HUES64 (cell line): ENCODE measurements around the gene RASA1.

Experiments used
- H3K27ac ChIP-seq: 2 replicates; pipeline ENCODE4 v1.7.0; 2013; ENCODE audit warnings: low read depth, low read length, inconsistent platforms
- H3K27me3 ChIP-seq: 2 replicates; pipeline ENCODE4 v1.6.1; 2013; ENCODE audit warnings: mild to moderate bottlenecking, low read length; ENCODE audit not compliant: insufficient read depth
- H3K36me3 ChIP-seq: 2 replicates; pipeline ENCODE4 v1.6.1; 2013; ENCODE audit warnings: mild to moderate bottlenecking, low read length; ENCODE audit not compliant: insufficient read depth
- H3K4me1 ChIP-seq: 2 replicates; pipeline ENCODE4 v1.6.1; 2013; ENCODE audit warnings: mild to moderate bottlenecking, low read length, moderate library complexity; ENCODE audit not compliant: insufficient read depth
- H3K4me3 ChIP-seq: 2 replicates; pipeline ENCODE4 v1.5.1; 2013; ENCODE audit warnings: mild to moderate bottlenecking, low read length, moderate library complexity
- H3K9ac ChIP-seq: 2 replicates; pipeline ENCODE4 v1.6.1; 2013; ENCODE audit warnings: mild to moderate bottlenecking, low read depth, low read length
- H3K9me3 ChIP-seq: 2 replicates; pipeline ENCODE4 v1.6.1; 2013; ENCODE audit warnings: low read depth, low read length; ENCODE audit not compliant: insufficient read depth
- WGBS: fragments of 150-250, 120-280 bp; methylation state at CpG from one replicate; pipeline ENCODE4 v1.1.7; 2013; ENCODE audit warnings: missing lambda C conversion rate; 5-methylcytosine and 5-hydroxymethylcytosine counted together

The RASA1 gene

GRCh38 chr5:87390075-87390474 lies 122.4 kb downstream of the RASA1 start:
- 97% methylated on average over 1 of the region's 3 CpGs for WGBS
- Histone ChIP-seq H3K27ac (no peak overlapping the region), H3K4me3 (no peak overlapping the region), H3K36me3 (peaks cover 100% of the 10 kb centered on the region), H3K4me1 (no peaks in the 10 kb centered on the region), H3K9me3 (no peaks in the 10 kb centered on the region), H3K9ac (no peak overlapping the region), H3K27me3 (no peaks in the 10 kb centered on the region)

- Histone ChIP-seq H3K27ac (no peak overlapping the region), H3K4me3 (no peak overlapping the region), H3K9me3 (no peaks in the 10 kb centered on the region), H3K36me3 (peaks cover 100% of the 10 kb centered on the region), H3K4me1 (no peaks in the 10 kb centered on the region), H3K27me3 (no peaks in the 10 kb centered on the region), H3K9ac (no peak overlapping the region)
- 93% methylated on average over 5 of the region's 5 CpGs for WGBS
Measured at GRCh38 chr5:87390576-87391199, 123.0 kb downstream of the RASA1 start.

DNA sequence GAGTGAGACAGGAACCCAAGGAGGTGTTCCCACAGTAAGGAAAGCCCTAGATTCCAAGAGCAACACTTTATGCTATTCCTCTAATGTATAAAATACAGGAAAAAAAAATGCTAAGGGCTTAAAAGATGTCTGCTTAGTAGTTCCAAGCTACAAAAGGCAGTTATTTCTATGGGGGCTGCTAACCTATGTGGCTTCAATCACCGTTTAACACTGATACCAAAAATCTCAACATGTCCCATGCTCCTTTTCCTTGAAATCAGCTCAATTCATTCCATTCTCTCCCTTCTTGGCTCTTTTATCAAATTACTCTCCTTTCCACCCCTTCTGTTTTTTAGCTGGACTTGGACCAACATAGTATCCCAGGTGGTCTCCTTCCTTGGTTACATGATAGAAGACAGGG lies 124.5 kb downstream of the RASA1 start:
- Histone ChIP-seq H3K36me3 (peaks cover 100% of the 10 kb centered on the region), H3K9ac (no peak overlapping the region), H3K9me3 (no peaks in the 10 kb centered on the region), H3K4me3 (no peak overlapping the region), H3K27ac (no peak overlapping the region), H3K27me3 (no peaks in the 10 kb centered on the region), H3K4me1 (no peaks in the 10 kb centered on the region)
- WGBS, result 95% methylated on average over 1 of the region's 1 CpG

- 90% methylated on average over 4 of the region's 4 CpGs for WGBS
- H3K4me3 ChIP-seq, result no peak overlapping the region
- no peaks in the 10 kb centered on the region for H3K9me3 ChIP-seq
- H3K27me3 ChIP-seq, result no peaks in the 10 kb centered on the region
- H3K9ac ChIP-seq, result no peak overlapping the region
- no peak overlapping the region for H3K27ac ChIP-seq
- no peaks in the 10 kb centered on the region for H3K4me1 ChIP-seq
- H3K36me3 ChIP-seq, result peaks cover 100% of the 10 kb centered on the region
Measured at GRCh38 chr5:87392801-87393200, 125.1 kb downstream of the RASA1 start.

- Histone ChIP-seq H3K9ac (no peak overlapping the region), H3K27me3 (no peaks in the 10 kb centered on the region), H3K4me3 (no peak overlapping the region), H3K27ac (no peak overlapping the region), H3K9me3 (no peaks in the 10 kb centered on the region), H3K4me1 (no peaks in the 10 kb centered on the region), H3K36me3 (peaks cover 100% of the 10 kb centered on the region)
- 88% methylated on average over 1 of the region's 2 CpGs for WGBS
Measured at GRCh38 chr5:87393331-87393730, 125.6 kb downstream of the RASA1 start.

DNA sequence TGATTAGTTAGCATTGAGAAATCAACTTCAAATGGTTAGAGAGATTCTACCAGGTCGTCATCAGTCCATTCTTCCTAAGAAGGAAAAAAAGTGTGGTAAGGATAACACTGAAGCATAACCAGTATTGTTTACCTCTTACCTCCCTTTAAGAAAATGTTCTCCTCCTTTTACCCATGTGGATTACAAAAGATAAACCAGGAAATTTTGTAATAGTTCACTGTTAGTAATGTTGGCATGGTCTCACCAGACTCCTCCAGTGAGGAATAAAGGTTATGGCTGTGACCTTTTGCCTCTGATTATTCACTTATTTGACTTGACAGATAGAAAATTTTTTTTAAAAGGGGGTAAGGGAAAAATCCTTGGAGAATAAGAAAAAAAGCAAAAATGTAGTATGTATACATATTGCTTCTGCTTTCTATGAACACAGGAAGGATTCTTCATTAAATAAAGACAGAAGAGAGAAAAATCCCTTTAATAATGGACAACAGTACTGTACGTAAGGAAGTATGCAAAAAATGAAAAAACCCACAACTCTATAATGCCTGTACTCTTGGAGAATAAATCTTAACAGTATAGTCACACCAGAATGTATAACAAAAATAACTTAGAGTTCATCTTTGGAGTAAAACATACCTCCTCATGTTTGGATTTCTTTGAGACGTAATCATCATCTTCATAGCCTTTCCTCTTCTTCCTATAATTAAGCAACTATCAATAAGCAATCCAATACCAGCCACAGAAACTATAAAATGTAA lies 126.9 kb downstream of the RASA1 start:
- no peak overlapping the region for H3K27ac ChIP-seq
- H3K27me3 ChIP-seq, result no peaks in the 10 kb centered on the region
- WGBS, result 100% methylated on average over 1 of the region's 3 CpGs
- H3K4me1 ChIP-seq, result no peaks in the 10 kb centered on the region
- no peaks in the 10 kb centered on the region for H3K9me3 ChIP-seq
- H3K4me3 ChIP-seq, result no peak overlapping the region
- H3K36me3 ChIP-seq, result peaks cover 98% of the 10 kb centered on the region
- no peak overlapping the region for H3K9ac ChIP-seq

DNA sequence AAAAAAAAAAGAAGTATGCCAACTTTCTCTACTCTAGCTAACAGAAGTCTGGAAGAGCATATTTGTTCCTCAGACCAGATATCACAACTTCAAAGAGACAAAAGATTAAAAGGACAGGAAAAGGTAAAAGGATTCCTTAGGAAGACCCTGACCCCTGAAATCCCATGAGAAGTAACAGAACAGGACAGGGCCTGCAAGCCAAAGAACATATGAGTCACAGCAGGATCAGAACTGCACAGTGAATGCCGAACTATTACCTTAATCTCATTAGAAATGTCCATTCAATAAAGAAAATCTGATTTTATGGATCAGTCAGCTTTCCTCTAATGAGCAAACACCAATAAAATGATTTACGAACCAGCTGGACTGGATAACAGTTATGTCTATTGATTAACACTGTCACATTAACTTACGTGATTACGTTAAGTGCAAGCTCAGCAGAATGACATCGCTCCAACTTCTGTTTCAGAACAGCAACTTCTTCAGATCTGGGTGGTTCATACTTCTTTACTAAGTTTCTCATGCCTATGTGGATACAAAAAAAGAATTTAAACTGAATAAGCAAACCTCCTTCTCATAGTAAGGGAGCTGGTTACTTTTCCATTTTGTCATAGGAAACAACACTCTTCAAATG lies 131.4 kb downstream of the RASA1 start:
- Histone ChIP-seq H3K27me3 (no peaks in the 10 kb centered on the region), H3K27ac (no peak overlapping the region), H3K4me3 (no peak overlapping the region), H3K9me3 (peaks cover 7% of the 10 kb centered on the region; the same call in 1 of the 2 replicates), H3K4me1 (no peaks in the 10 kb centered on the region), H3K36me3 (peaks cover 98% of the 10 kb centered on the region), H3K9ac (no peak overlapping the region)
- WGBS, result 98% methylated on average over 5 of the region's 5 CpGs

GRCh38 chr5:87399720-87400119 lies 132.0 kb downstream of the RASA1 start:
- H3K9me3 ChIP-seq, result peaks cover 7% of the 10 kb centered on the region; the same call in 1 of the 2 replicates
- H3K27ac ChIP-seq, result no peak overlapping the region
- 100% methylated on average over 2 of the region's 2 CpGs for WGBS
- no peaks in the 10 kb centered on the region for H3K27me3 ChIP-seq
- no peak overlapping the region for H3K9ac ChIP-seq
- H3K4me3 ChIP-seq, result no peak overlapping the region
- H3K36me3 ChIP-seq, result peaks cover 98% of the 10 kb centered on the region
- no peaks in the 10 kb centered on the region for H3K4me1 ChIP-seq

DNA sequence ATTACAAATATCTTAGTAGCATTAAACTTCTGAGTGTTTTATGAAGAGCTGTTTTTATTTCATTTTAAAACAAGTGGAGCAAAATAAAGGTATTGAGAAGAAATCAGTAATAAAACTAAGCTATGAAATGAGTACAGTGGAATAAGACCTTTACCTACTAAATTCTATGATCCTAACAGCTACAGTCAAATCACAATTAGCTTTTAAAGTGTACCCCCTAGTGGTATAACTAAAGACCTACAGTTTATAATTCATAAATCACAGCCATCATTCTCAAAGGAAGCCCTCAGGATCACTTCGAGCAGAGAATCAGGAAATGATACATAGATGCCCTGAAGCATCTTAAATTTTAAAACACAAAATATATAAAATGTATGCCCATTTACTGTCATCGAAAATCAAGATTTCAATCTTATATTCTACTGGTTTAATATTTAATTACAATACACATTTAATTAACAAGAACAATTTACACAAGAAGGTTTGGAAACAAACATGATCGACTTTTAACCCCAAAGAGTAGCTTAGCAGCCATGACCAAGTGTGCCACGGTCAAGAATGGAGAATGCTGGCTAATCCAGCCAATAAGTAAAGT lies 132.7 kb downstream of the RASA1 start:
- Histone ChIP-seq H3K27ac (no peak overlapping the region), H3K9ac (no peak overlapping the region), H3K27me3 (no peaks in the 10 kb centered on the region), H3K36me3 (peaks cover 98% of the 10 kb centered on the region), H3K4me3 (no peak overlapping the region), H3K4me1 (no peaks in the 10 kb centered on the region), H3K9me3 (peaks cover 7% of the 10 kb centered on the region; the same call in 1 of the 2 replicates)
- 93% methylated on average over 3 of the region's 4 CpGs for WGBS

GRCh38 chr5:87401626-87402025 lies 133.9 kb downstream of the RASA1 start:
- Histone ChIP-seq H3K4me1 (no peaks in the 10 kb centered on the region), H3K9me3 (peaks cover 7% of the 10 kb centered on the region; the same call in 1 of the 2 replicates), H3K9ac (no peak overlapping the region), H3K36me3 (peaks cover 98% of the 10 kb centered on the region), H3K4me3 (no peak overlapping the region), H3K27ac (no peak overlapping the region), H3K27me3 (no peaks in the 10 kb centered on the region)

GRCh38 chr5:87403409-87403808 lies 135.7 kb downstream of the RASA1 start:
- Histone ChIP-seq H3K36me3 (peaks cover 98% of the 10 kb centered on the region), H3K4me1 (no peaks in the 10 kb centered on the region), H3K9ac (no peak overlapping the region), H3K9me3 (peaks cover 7% of the 10 kb centered on the region; the same call in 1 of the 2 replicates), H3K27ac (no peak overlapping the region), H3K4me3 (no peak overlapping the region), H3K27me3 (no peaks in the 10 kb centered on the region)
- WGBS, result 95% methylated on average over 3 of the region's 3 CpGs
